ENCODE results near the gene C2orf76. TPM values are rescaled to one million over a fixed set of nuclear protein-coding genes. Genes with fewer than 3 reads are reported as not detected.

C2orf76 gene
- polyA plus RNA-seq, 2 of the 4 experiments (the other 2 are of a cell fraction): 16.6 to 34.3 TPM

DNA sequence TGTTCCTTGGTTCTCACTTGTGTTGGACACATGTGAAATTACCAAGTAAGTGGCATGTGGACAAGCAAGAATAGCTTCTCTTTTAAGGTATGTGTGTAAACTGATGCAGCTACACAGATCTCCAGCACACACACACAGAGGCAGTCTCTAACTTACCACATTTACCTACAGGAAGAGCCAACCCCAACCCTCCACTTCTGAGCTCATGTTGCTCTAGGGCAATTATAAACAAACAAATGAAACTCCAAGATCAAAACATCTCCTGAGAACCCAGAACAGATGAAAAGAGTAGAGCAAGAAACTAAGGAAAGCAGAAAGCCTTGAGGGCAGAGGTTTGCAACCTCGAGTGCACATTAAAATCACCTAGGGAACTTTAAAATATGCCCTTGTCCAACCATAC, 49.0 kb upstream of the C2orf76 start (continued):
- TF ChIP-seq, protein P1, sequence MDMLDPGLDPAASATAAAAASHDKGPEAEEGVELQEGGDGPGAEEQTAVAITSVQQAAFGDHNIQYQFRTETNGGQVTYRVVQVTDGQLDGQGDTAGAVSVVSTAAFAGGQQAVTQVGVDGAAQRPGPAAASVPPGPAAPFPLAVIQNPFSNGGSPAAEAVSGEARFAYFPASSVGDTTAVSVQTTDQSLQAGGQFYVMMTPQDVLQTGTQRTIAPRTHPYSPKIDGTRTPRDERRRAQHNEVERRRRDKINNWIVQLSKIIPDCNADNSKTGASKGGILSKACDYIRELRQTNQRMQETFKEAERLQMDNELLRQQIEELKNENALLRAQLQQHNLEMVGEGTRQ (IDR thresholded peaks at IDR 0.05): no peak
- TF ChIP-seq GATA3 (IDR thresholded peaks at IDR 0.05; ENCODE audit: borderline replicate concordance) (no peak), MAZ (IDR thresholded peaks at IDR 0.05; ENCODE audit: borderline replicate concordance, low read depth, low read length) (no peak), NPAS2 (CRISPR knock-in tag; IDR thresholded peaks at IDR 0.05; ENCODE audit: borderline replicate concordance) (no peak)

DNA sequence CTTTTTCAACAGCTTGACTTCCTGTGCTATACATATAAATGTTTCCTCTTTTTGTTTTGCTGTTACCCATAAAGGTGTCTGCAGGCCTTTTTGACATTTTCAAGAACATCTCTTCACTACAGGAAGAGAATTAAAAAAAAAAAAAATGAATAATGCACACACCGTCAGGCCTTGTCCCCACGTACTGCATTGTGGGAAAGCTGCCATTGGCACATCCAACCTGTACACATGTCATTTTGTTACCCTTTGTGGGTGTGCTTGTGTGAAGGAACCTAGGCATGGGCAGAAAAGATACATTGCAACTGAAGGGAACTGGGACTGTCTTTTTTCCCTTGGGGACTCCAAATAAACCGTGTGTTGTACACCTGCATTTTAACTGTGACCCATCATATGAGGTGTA, 48.3 kb upstream of the C2orf76 start:
- no peak overlapping the region for H3K4me3 ChIP-seq
- WGBS (ENCODE audit: missing lambda C conversion rate): 68% methylated on average over 3 of the region's 3 CpGs
- CTCF ChIA-PET: interaction anchor here (1.2 to 3.4 kb wide), 2 partner anchors 27 to 62 kb away, joined by 3 to 20 read pairs; no protein-coding TSS in a partner anchor
- H3K27ac ChIP-seq: no peak overlapping the region
- FAIRE-seq: no peak
- TF ChIP-seq EP300 (IDR thresholded peaks at IDR 0.05) (no peak), NR3C1 (IDR thresholded peaks at IDR 0.05) (no peak), HDAC2 (IDR thresholded peaks at IDR 0.05) (no peak), ESRRA (IDR thresholded peaks at IDR 0.05; ENCODE audit: borderline replicate concordance, low read length) (no peak), EHF (CRISPR knock-in tag; IDR thresholded peaks at IDR 0.05) (no peak), MYC (IDR thresholded peaks at IDR 0.05; ENCODE audit: borderline replicate concordance, low read length) (no peak), PHF8 (IDR thresholded peaks at IDR 0.05; ENCODE audit: borderline replicate concordance, low read depth) (no peak), MAZ (IDR thresholded peaks at IDR 0.05; ENCODE audit: borderline replicate concordance, low read depth, low read length) (no peak), EHMT2 (IDR thresholded peaks at IDR 0.05; ENCODE audit: low read depth) (no peak), BHLHE40 (IDR thresholded peaks at IDR 0.05; ENCODE audit: low read depth, low read length) (no peak), KDM1A (IDR thresholded peaks at IDR 0.05; ENCODE audit: low read depth) (no peak)
- TF ChIP-seq, protein P2, sequence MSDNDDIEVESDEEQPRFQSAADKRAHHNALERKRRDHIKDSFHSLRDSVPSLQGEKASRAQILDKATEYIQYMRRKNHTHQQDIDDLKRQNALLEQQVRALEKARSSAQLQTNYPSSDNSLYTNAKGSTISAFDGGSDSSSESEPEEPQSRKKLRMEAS (IDR thresholded peaks at IDR 0.05): no peak
- TF ChIP-seq, protein P3, sequence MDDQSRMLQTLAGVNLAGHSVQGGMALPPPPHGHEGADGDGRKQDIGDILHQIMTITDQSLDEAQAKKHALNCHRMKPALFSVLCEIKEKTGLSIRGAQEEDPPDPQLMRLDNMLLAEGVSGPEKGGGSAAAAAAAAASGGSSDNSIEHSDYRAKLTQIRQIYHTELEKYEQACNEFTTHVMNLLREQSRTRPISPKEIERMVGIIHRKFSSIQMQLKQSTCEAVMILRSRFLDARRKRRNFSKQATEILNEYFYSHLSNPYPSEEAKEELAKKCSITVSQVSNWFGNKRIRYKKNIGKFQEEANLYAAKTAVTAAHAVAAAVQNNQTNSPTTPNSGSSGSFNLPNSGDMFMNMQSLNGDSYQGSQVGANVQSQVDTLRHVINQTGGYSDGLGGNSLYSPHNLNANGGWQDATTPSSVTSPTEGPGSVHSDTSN (IDR thresholded peaks at IDR 0.05): no peak
- TF ChIP-seq, protein P4, sequence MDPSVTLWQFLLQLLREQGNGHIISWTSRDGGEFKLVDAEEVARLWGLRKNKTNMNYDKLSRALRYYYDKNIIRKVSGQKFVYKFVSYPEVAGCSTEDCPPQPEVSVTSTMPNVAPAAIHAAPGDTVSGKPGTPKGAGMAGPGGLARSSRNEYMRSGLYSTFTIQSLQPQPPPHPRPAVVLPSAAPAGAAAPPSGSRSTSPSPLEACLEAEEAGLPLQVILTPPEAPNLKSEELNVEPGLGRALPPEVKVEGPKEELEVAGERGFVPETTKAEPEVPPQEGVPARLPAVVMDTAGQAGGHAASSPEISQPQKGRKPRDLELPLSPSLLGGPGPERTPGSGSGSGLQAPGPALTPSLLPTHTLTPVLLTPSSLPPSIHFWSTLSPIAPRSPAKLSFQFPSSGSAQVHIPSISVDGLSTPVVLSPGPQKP (IDR thresholded peaks at IDR 0.05; ENCODE audit: low read depth, low read length): no peak
- no peak for DNase-seq (ENCODE audit: low read depth in 1 of 2, low spot score in 1 of 2)
- H3K9me3 ChIP-seq: no peaks in the 10 kb centered on the region; the same call in 2 of the 3 replicates
- H3K4me2 ChIP-seq: no peak overlapping the region
- H3K4me1 ChIP-seq: peaks cover 12% of the 10 kb centered on the region; the same call in 2 of the 3 replicates
- no peak for ATAC-seq
- POLR2A ChIA-PET: no interaction called here

DNA sequence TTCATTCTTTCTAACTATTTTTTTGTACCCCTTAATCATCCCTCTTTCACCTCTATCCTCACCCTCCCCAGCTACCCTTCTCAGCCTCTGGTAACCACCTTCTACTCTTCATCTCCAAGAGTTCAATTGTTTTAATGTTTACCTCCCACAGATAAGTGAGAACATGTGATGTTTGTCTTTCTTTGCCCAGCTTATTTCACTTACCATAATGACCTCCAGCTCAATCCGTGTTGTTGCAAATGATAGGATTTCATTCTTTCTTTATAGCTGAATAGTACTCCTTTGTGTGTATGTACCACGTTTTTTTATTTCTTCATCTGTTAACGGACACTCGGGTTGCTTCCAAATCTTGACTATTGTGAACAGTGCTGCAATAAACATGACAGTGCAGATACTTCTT, 42.9 kb upstream of the C2orf76 start:
- Histone ChIP-seq H3K4me2 (no peak overlapping the region), H3K4me1 (no peaks in the 10 kb centered on the region), H3K4me3 (no peak overlapping the region), H3K9me3 (no peaks in the 10 kb centered on the region; the same call in 2 of the 3 replicates), H3K27ac (no peak overlapping the region)
- DNase-seq (ENCODE audit: low read depth in 1 of 2, low spot score in 1 of 2): no peak
- no peak for FAIRE-seq
- ChIA-PET CTCF (interaction anchor here (1.3 to 16.0 kb wide), 4 partner anchors 10 to 76 kb away, joined by 3 to 255 read pairs (median 12); no protein-coding TSS in a partner anchor), POLR2A (no interaction called here)
- 45% methylated on average over 4 of the region's 4 CpGs for WGBS (ENCODE audit: missing lambda C conversion rate)
- no peak for ATAC-seq
- TF ChIP-seq RFX5 (IDR thresholded peaks at IDR 0.05) (no peak), EHF (CRISPR knock-in tag; IDR thresholded peaks at IDR 0.05) (no peak), HEYL (CRISPR knock-in tag; IDR thresholded peaks at IDR 0.05) (no peak), ZSCAN20 (CRISPR knock-in tag; IDR thresholded peaks at IDR 0.05) (no peak), MAFK (IDR thresholded peaks at IDR 0.05; ENCODE audit: partially characterized antibody) (no peak), KDM1A (IDR thresholded peaks at IDR 0.05; ENCODE audit: low read depth) (no peak), POLR2AphosphoS2 (conservative IDR thresholded peaks at IDR 0.05; ENCODE audit: low read length) (no peak), FOSB (CRISPR knock-in tag; IDR thresholded peaks at IDR 0.05) (no peak), CHD4 (IDR thresholded peaks at IDR 0.05; ENCODE audit: borderline replicate concordance) (no peak), MYC (IDR thresholded peaks at IDR 0.05; ENCODE audit: borderline replicate concordance, low read length) (no peak), ZC3H11A (IDR thresholded peaks at IDR 0.05) (no peak), ZFP36 (IDR thresholded peaks at IDR 0.05; ENCODE audit: borderline replicate concordance, partially characterized antibody) (no peak), HOXB5 (CRISPR knock-in tag; IDR thresholded peaks at IDR 0.05) (no peak), TFCP2L1 (CRISPR knock-in tag; IDR thresholded peaks at IDR 0.05) (no peak), TP53 (CRISPR knock-in tag; IDR thresholded peaks at IDR 0.05) (no peak)
- TF ChIP-seq, protein P5, sequence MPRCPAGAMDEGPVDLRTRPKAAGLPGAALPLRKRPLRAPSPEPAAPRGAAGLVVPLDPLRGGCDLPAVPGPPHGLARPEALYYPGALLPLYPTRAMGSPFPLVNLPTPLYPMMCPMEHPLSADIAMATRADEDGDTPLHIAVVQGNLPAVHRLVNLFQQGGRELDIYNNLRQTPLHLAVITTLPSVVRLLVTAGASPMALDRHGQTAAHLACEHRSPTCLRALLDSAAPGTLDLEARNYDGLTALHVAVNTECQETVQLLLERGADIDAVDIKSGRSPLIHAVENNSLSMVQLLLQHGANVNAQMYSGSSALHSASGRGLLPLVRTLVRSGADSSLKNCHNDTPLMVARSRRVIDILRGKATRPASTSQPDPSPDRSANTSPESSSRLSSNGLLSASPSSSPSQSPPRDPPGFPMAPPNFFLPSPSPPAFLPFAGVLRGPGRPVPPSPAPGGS (IDR thresholded peaks at IDR 0.05): no peak
- TF ChIP-seq, protein P4 (IDR thresholded peaks at IDR 0.05; ENCODE audit: low read depth, low read length): no peak
- TF ChIP-seq, protein P3 (IDR thresholded peaks at IDR 0.05): no peak

Data from A549 (cell line).